ENCODE results near the gene RNU6-8. TPM values are rescaled to one million over a fixed set of nuclear protein-coding genes. Genes with fewer than 3 reads are reported as not detected.

The RNU6-8 gene
- total RNA-seq, 1 donor from 2014 or later = not detected

DNA sequence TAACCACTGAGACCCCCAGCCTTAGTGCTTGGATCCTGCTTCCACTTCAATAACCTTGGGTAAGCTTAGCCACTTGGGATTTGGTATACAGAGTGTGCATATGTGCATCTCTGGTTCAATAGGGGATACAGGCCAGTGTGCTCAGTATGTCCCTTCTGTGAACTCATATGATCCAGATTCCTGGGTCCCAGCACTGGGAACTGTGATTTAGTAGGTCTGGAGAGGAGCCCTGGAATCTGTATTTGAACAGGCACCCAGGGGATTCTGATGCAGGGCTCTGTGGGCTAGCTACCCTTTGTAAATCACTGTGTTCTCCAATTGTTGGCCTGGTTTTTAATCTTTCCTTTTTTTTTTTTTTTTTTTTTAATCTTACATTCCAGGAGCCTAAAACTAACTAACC lies 9.8 kb upstream of the RNU6-8 start:
- no peak for DNase-seq (ENCODE audit: low spot score in 2 of 2)
- H3K27ac ChIP-seq = no peak overlapping the region
- no peaks in the 10 kb centered on the region for H3K9me3 ChIP-seq
- no peak overlapping the region for H3K4me3 ChIP-seq
- no peaks in the 10 kb centered on the region for H3K27me3 ChIP-seq
- TF ChIP-seq, protein P1, sequence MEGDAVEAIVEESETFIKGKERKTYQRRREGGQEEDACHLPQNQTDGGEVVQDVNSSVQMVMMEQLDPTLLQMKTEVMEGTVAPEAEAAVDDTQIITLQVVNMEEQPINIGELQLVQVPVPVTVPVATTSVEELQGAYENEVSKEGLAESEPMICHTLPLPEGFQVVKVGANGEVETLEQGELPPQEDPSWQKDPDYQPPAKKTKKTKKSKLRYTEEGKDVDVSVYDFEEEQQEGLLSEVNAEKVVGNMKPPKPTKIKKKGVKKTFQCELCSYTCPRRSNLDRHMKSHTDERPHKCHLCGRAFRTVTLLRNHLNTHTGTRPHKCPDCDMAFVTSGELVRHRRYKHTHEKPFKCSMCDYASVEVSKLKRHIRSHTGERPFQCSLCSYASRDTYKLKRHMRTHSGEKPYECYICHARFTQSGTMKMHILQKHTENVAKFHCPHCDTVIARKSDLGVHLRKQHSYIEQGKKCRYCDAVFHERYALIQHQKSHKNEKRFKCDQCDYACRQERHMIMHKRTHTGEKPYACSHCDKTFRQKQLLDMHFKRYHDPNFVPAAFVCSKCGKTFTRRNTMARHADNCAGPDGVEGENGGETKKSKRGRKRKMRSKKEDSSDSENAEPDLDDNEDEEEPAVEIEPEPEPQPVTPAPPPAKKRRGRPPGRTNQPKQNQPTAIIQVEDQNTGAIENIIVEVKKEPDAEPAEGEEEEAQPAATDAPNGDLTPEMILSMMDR (IDR thresholded peaks at IDR 0.05) = no peak
- no peaks in the 10 kb centered on the region for H3K36me3 ChIP-seq
- no peaks in the 10 kb centered on the region for H3K4me1 ChIP-seq
- intact Hi-C loops (cut with DNase I) = no loop called here

DNA sequence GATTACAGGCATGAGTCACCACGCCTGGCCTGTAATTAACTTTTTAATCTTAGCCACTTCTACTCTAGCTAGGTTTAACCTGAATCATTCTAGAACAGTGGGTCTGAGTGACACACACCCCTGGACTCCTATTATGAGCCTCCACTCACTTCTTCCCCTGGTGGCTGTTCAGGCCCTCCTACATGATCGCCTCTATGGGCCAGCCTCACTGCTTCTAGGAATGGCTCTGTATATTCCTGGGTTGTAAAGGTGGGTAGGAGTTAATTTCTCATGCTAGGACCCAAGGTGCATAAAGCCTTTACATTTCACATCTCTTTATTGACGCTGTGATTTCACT lies 8.0 kb upstream of the RNU6-8 start:
- Histone ChIP-seq H3K9me3 (no peaks in the 10 kb centered on the region), H3K36me3 (no peaks in the 10 kb centered on the region), H3K27ac (no peak overlapping the region), H3K4me3 (no peak overlapping the region), H3K4me1 (no peaks in the 10 kb centered on the region), H3K27me3 (no peaks in the 10 kb centered on the region)
- DNase-seq (ENCODE audit: low spot score in 2 of 2) = no peak
- TF ChIP-seq, protein P1 (IDR thresholded peaks at IDR 0.05) = no peak
- intact Hi-C loops (cut with DNase I) = no loop called here

DNA sequence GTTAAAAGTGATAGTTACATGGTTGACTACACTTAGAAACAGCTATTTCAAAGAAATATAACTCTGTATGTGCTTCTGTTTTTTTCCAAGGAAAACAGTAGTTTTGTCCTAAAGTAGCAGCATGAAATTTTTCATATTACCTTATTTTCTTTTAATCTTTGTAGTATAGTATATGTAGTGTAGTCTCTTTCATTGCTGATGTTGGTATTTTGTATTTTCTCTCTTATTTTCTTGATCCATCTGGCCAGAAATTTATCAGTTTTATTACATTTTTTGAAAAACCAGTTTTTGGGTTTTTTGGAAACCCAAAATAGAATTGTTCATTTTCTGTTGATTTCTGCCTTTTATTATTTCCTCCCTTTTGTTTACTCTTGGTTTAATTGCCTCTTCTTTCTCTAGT lies 6.4 kb upstream of the RNU6-8 start:
- H3K27me3 ChIP-seq = no peaks in the 10 kb centered on the region
- no peak overlapping the region for H3K27ac ChIP-seq
- TF ChIP-seq, protein P1 (IDR thresholded peaks at IDR 0.05) = no peak
- no peaks in the 10 kb centered on the region for H3K36me3 ChIP-seq
- no peak overlapping the region for H3K4me3 ChIP-seq
- H3K9me3 ChIP-seq = no peaks in the 10 kb centered on the region
- DNase-seq (ENCODE audit: low spot score in 2 of 2) = no peak
- intact Hi-C loops (cut with DNase I) = no loop called here
- no peaks in the 10 kb centered on the region for H3K4me1 ChIP-seq

DNA sequence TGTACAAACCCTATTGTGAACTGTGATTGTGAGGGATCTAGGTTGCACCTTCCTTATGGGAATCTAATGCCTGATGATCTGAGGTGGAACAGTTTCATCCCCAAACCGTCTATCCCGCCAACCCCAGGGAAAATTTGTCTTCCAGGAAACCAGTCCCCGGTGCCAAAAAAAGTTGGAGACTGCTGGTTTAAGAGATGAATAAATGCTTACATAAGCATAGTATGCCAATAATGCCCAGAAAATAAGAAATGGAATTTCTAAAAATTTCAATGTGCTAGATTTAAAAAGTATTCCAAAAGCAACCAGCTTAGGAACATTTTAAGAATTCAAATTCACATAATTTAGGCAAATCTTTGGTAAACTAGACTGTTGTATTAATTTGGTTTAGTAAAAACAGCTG lies 5.4 kb upstream of the RNU6-8 start:
- TF ChIP-seq, protein P1 (IDR thresholded peaks at IDR 0.05) = no peak
- Histone ChIP-seq H3K4me1 (no peaks in the 10 kb centered on the region), H3K36me3 (no peaks in the 10 kb centered on the region), H3K27ac (no peak overlapping the region), H3K9me3 (no peaks in the 10 kb centered on the region), H3K27me3 (no peaks in the 10 kb centered on the region), H3K4me3 (no peak overlapping the region)
- intact Hi-C loops (cut with DNase I) = no loop called here
- no peak for DNase-seq (ENCODE audit: low spot score in 2 of 2)

DNA sequence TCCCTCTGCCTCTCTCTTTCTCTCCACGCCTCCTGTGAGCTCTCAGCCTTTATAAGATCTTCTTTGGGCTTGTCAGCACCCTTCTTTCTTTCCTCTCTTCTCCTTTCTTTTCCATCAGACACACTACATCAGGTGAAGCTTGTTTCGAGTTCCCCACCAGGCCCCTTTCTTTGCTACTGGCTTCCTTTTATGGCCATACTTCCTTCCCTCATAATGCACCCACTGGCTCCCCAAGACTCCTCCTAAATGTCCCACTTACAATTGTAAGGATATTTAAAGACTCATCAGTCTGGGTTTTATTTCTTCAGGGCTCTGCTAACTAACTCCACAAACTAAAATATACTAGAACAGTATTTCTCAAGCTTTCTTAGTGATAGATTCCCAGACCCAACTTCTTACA lies 3.5 kb upstream of the RNU6-8 start:
- TF ChIP-seq, protein P1 (IDR thresholded peaks at IDR 0.05) = no peak
- Histone ChIP-seq H3K9me3 (no peaks in the 10 kb centered on the region), H3K27me3 (no peaks in the 10 kb centered on the region), H3K27ac (no peak overlapping the region), H3K4me3 (no peak overlapping the region), H3K36me3 (no peaks in the 10 kb centered on the region), H3K4me1 (no peaks in the 10 kb centered on the region)
- intact Hi-C loops (cut with DNase I) = no loop called here
- DNase-seq (ENCODE audit: low spot score in 2 of 2) = no peak

DNA sequence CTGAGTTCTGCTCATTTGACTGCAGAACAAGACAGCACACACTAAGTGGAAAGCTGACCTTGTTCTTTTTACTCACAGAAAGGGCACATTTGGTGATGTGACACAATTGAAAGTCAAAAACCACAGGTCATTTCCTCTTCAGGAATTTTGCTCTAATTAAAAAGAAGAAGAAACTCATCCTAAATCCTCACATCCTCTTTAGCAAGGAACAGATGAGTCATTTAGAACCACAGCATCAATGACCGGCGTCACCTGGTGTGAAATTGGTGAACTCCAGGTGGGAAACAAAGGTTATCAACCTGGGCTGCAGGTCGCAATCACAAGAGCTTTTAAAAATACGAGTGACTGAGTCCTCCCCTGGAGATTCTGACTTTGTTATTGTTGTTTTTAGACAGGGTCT lies 2.9 kb upstream of the RNU6-8 start:
- no peaks in the 10 kb centered on the region for H3K36me3 ChIP-seq
- no peaks in the 10 kb centered on the region for H3K9me3 ChIP-seq
- H3K27me3 ChIP-seq = no peaks in the 10 kb centered on the region
- H3K4me3 ChIP-seq = no peak overlapping the region
- TF ChIP-seq, protein P1 (IDR thresholded peaks at IDR 0.05) = no peak
- intact Hi-C loops (cut with DNase I) = no loop called here
- no peaks in the 10 kb centered on the region for H3K4me1 ChIP-seq
- no peak for DNase-seq (ENCODE audit: low spot score in 2 of 2)
- no peak overlapping the region for H3K27ac ChIP-seq
